22Rv1 (cell line): ENCODE measurements around the gene GYS2.

ENCODE experiments used
- ZFX ChIP-seq: fragments of 450-650 bp; IDR thresholded peaks from 2 replicates; pipeline ENCODE4 v1.6.1; 2017; ENCODE audit warnings: antibody characterized with exemption, borderline replicate concordance
- TF ChIP-seq, protein P1 (sequence below): fragments of 450-650 bp; IDR thresholded peaks from 2 replicates; pipeline ENCODE4 v1.5.1; 2017; ENCODE audit warnings: mild to moderate bottlenecking

DNA sequence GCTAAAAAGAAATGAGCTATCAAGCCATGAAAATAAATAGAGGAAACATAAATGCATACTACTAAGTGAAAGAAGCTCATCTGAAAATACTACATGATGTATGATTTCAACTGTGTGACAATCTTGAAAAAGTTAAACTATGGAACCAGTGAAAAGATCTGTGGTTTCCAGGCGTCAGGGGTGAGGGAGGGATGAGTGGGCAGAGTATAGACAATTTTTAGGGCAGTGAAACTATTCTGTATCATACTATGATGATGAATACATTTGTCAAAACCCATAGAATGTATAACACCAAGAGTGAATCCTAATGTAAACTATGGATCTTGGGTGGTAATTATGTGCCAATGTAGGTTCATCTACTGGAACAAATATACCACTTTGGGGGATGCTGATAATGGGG is 57.2 kb downstream of the GYS2 start:
- TF ChIP-seq, protein P1, sequence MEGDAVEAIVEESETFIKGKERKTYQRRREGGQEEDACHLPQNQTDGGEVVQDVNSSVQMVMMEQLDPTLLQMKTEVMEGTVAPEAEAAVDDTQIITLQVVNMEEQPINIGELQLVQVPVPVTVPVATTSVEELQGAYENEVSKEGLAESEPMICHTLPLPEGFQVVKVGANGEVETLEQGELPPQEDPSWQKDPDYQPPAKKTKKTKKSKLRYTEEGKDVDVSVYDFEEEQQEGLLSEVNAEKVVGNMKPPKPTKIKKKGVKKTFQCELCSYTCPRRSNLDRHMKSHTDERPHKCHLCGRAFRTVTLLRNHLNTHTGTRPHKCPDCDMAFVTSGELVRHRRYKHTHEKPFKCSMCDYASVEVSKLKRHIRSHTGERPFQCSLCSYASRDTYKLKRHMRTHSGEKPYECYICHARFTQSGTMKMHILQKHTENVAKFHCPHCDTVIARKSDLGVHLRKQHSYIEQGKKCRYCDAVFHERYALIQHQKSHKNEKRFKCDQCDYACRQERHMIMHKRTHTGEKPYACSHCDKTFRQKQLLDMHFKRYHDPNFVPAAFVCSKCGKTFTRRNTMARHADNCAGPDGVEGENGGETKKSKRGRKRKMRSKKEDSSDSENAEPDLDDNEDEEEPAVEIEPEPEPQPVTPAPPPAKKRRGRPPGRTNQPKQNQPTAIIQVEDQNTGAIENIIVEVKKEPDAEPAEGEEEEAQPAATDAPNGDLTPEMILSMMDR = no peak
- TF ChIP-seq ZFX = no peak
